KOPT-K1 (cell line): ENCODE measurements around the gene IGSF8.
"Not testable (repeated sequence)": the region's sequence is repeated elsewhere in the genome, so short reads cannot be mapped to it uniquely, and the experiment has no call there.

Experiments
- H3K27ac ChIP-seq: fragments of 200-600 bp; sonication (generic); 2 replicates; pipeline ENCODE4 v1.5.1; 2016; ENCODE audit warnings: antibody characterized with exemption, mild to moderate bottlenecking, low read depth, low read length; ENCODE audit not compliant: poor library complexity, severe bottlenecking
- H3K36me3 ChIP-seq: fragments of 200-600 bp; sonication (generic); 2 replicates; pipeline ENCODE4 v1.5.1; 2017; ENCODE audit warnings: antibody characterized with exemption, mild to moderate bottlenecking, low read length, moderate library complexity; ENCODE audit not compliant: insufficient read depth
- H3K9me3 ChIP-seq: fragments of 200-600 bp; sonication (generic); 2 replicates; pipeline ENCODE4 v1.5.1; 2017; ENCODE audit warnings: antibody characterized with exemption, low read length, mild to moderate bottlenecking; ENCODE audit not compliant: insufficient read depth, poor library complexity, severe bottlenecking

IGSF8 gene

GRCh38 chr1:160058087-160058486 lies 40.3 kb downstream of the IGSF8 start:
- H3K9me3 ChIP-seq, result no peaks in the 10 kb centered on the region
- H3K27ac ChIP-seq, result no peak overlapping the region
- H3K36me3 ChIP-seq, result no peaks in the 10 kb centered on the region

- Histone ChIP-seq H3K9me3 (no peaks in the 10 kb centered on the region), H3K36me3 (no peaks in the 10 kb centered on the region), H3K27ac (no peak overlapping the region)
These were observed 41.7 kb downstream of the IGSF8 start for GRCh38 chr1:160056648-160057169.

- H3K36me3 ChIP-seq, result no peaks in the 10 kb centered on the region
These were observed 44.7 kb downstream of the IGSF8 start for GRCh38 chr1:160053548-160054365.

GRCh38 chr1:160052936-160053335 lies 45.5 kb downstream of the IGSF8 start:
- no peak overlapping the region for H3K27ac ChIP-seq
- no peaks in the 10 kb centered on the region for H3K36me3 ChIP-seq
- H3K9me3 ChIP-seq, result no peaks in the 10 kb centered on the region

More at GRCh38 chr1:160053548-160054365, 44.7 kb downstream of the IGSF8 start:
- Histone ChIP-seq H3K27ac (no peak overlapping the region), H3K9me3 (no peaks in the 10 kb centered on the region)

- Histone ChIP-seq H3K36me3 (no peaks in the 10 kb centered on the region), H3K27ac (no peak overlapping the region), H3K9me3 (no peaks in the 10 kb centered on the region)
These were observed 47.8 kb downstream of the IGSF8 start for GRCh38 chr1:160050619-160051018.

- H3K36me3 ChIP-seq, H3K9me3 ChIP-seq, H3K27ac ChIP-seq: not testable (repeated sequence)
These were observed 48.2 kb downstream of the IGSF8 start for GRCh38 chr1:160050182-160050581.

GRCh38 chr1:160049101-160049500 lies 49.3 kb downstream of the IGSF8 start:
- H3K36me3 ChIP-seq, result no peaks in the 10 kb centered on the region
- H3K27ac ChIP-seq, result no peak overlapping the region

GRCh38 chr1:160048335-160048734 lies 50.1 kb downstream of the IGSF8 start:
- H3K9me3 ChIP-seq, result no peaks in the 10 kb centered on the region
- no peaks in the 10 kb centered on the region for H3K36me3 ChIP-seq
- H3K27ac ChIP-seq, result no peak overlapping the region

More at GRCh38 chr1:160049101-160049500, 49.3 kb downstream of the IGSF8 start:
- H3K9me3 ChIP-seq, result no peaks in the 10 kb centered on the region

GRCh38 chr1:160047111-160047991 lies 51.1 kb downstream of the IGSF8 start:
- no peak overlapping the region for H3K27ac ChIP-seq
- H3K36me3 ChIP-seq, result no peaks in the 10 kb centered on the region
- H3K9me3 ChIP-seq, result no peaks in the 10 kb centered on the region

- no peak overlapping the region for H3K27ac ChIP-seq
- H3K36me3 ChIP-seq, result no peaks in the 10 kb centered on the region
- no peaks in the 10 kb centered on the region for H3K9me3 ChIP-seq
These were observed 51.8 kb downstream of the IGSF8 start for GRCh38 chr1:160046494-160047110.

GRCh38 chr1:160045653-160046052 lies 52.8 kb downstream of the IGSF8 start:
- no peaks in the 10 kb centered on the region for H3K9me3 ChIP-seq

GRCh38 chr1:160043543-160043942 lies 54.9 kb downstream of the IGSF8 start:
- Histone ChIP-seq H3K27ac (no peak overlapping the region), H3K9me3 (no peaks in the 10 kb centered on the region), H3K36me3 (no peaks in the 10 kb centered on the region)

More at GRCh38 chr1:160045653-160046052, 52.8 kb downstream of the IGSF8 start:
- H3K27ac ChIP-seq, result no peak overlapping the region
- no peaks in the 10 kb centered on the region for H3K36me3 ChIP-seq
